HG03460 (cell line): Measurements from ENCODE around the gene NEO1.
"Not testable (repeated sequence)": the region's sequence is repeated elsewhere in the genome, so short reads cannot be mapped to it uniquely, and the experiment has no call there.

ENCODE experiments used
- ATAC-seq: cut with Tn5 transposase; IDR thresholded peaks from one replicate; pipeline ENCODE4 v1.9.1; 2021; ENCODE audit not compliant: unreplicated experiment

The NEO1 gene

GRCh38 chr15:73298522-73299245 lies 246.4 kb downstream of the NEO1 start:
- ATAC-seq, result no peak

GRCh38 chr15:73300286-73300685 lies 248.0 kb downstream of the NEO1 start:
- ATAC-seq, result not testable (repeated sequence)

- no peak for ATAC-seq
Measured at GRCh38 chr15:73303636-73304035, 251.4 kb downstream of the NEO1 start.

- ATAC-seq, result no peak
Measured at GRCh38 chr15:73305331-73306211, 253.3 kb downstream of the NEO1 start.

- no peak for ATAC-seq
Measured at GRCh38 chr15:73308305-73308704, 256.0 kb downstream of the NEO1 start.

- no peak for ATAC-seq
Measured at GRCh38 chr15:73313861-73314260, 261.6 kb downstream of the NEO1 start.

- ATAC-seq, result no peak
Measured at GRCh38 chr15:73317651-73318462, 265.6 kb downstream of the NEO1 start.

- peak; percentile 55 for ATAC-seq
Measured at GRCh38 chr15:73318463-73319351, 266.4 kb downstream of the NEO1 start.

- ATAC-seq, result no peak
Measured at GRCh38 chr15:73319460-73320245, 267.4 kb downstream of the NEO1 start.

- ATAC-seq, result no peak
Measured at GRCh38 chr15:73320619-73321180, 268.4 kb downstream of the NEO1 start.

- no peak for ATAC-seq
Measured at GRCh38 chr15:73321496-73322450, 269.5 kb downstream of the NEO1 start.

GRCh38 chr15:73322665-73323373 lies 270.6 kb downstream of the NEO1 start:
- no peak for ATAC-seq

GRCh38 chr15:73323374-73323955 lies 271.2 kb downstream of the NEO1 start:
- no peak for ATAC-seq

GRCh38 chr15:73323956-73324355 lies 271.7 kb downstream of the NEO1 start:
- no peak for ATAC-seq

- no peak for ATAC-seq
Measured at GRCh38 chr15:73324496-73325170, 272.4 kb downstream of the NEO1 start.

- ATAC-seq, result no peak
Measured at GRCh38 chr15:73325191-73325861, 273.1 kb downstream of the NEO1 start.
